ENCODE data around the gene PCED1B.
"Not testable (repeated sequence)": the region's sequence is repeated elsewhere in the genome, so short reads cannot be mapped to it uniquely, and the experiment has no call there.

PCED1B gene

DNA sequence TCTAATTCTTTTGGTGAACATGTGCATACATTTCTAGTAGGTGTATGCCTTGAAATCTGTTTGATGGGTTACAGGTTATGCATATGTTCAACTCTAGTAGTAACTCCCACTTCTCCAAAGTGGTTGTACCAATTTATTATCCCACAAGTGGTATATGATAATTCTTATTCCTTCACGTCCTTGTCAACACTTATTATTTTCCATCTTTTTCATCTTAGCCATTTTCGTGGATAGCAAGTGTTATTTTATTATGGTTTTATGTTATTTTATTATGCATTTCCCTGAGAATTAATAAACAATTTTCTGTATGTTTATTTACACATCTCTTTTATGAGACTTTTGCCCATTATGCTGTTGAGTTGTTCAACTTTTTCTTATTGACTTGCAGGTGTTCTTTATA is 11.6 kb downstream of the PCED1B start:
- no peak for DNase-seq

DNA sequence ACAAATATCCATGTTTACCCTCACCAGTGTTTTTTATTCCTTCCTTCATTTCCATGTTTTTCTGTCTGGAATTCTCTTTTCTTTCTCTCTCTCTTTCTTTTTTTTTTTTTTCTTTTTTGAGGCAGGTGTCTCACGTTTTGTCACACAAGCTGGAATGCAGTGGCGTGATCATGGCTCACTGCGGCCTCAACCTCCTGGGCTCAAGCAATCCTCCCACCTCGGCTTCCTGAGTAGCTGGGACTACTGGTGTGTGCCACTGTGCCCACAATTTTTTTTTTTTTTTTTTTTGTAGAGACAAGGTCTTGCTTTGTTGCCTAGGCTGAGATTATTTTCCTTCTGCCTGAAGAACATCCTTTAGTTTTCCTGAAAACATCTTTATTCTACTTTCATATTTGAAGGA is 15.4 kb downstream of the PCED1B start:
- no peak for DNase-seq

DNA sequence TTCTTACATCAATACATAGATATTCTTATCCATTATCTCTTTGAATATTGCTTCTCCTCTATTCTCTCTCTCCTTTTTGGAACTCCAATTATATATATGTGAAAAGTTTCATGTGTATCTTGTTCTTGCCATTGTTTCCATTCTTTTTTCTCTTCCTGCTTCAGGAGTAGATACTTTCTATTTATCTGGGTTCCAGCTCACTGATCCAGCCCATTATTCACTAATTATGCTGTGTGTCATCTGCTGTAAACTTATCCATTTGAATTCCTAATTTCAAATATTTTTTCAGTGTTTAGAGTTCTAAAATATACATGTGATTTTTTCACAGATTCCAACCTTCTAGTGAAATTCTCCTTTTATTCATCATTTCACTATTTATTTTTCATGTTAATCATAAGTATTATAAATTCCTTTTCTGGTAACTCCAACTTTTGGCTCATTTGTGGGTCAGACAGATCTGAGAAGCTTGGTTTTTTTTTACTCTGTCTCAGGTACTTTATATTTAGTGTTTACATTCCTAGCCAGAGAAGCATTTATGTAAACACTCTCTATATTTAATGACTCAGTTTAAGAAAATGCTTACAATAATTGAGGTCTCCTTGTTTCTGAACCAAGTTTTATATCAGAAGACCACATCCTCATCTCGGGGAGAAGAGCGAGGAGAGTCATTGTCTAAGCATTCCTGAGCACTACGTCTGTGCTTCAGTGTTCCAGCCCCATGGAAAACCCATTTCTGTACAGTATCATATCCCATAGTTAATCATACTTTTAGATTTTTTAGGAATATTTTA is 16.2 kb downstream of the PCED1B start:
- no peak for DNase-seq

DNA sequence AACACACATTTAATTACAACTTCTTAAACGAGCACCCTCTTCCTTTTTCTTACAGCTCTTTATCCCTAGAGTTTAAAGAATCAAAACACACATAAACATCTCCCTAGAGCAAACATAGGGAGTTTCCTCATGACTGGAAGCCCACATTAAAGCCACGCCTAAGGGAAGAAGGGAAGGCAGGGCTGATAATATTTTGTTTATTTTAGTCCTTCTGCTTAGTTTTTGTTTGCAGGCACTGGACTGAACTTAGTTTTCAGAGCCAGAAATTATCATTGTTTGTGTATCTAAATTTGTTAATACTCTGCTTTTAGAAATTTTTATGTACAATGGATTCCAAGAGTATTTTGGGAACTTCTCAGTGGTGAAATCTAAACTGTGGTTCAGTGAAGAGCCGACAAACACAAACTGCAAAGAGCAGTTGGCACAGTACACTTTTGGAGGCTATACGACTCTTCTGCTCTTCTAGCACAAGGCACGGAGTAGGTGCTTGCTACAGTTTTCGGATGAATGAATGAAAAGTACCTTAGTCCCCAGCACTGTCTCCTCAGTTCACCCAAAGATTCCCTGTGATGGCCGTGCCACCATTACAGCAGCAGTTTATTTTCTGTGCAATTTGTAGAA is 18.0 kb downstream of the PCED1B start:
- DNase-seq, result no peak

DNA sequence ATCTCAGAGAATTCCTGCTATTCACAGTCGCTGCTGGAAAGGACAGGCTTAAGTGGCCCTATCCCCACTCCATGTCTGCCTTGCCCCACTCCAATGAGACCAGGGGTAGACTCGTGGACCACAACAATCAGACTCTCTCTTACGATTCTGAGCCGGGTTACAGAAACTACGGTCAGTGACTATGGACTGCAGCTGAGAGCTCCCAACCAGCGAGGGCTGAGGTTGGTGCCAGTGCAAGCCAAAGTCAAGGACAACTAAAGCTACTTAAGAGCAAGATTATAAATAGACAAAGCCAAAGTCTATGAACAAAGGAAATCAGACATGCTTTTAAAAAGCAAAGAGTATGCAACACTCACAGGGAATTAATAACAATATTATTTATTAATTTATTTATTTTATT is 18.7 kb downstream of the PCED1B start:
- DNase-seq, result no peak

DNA sequence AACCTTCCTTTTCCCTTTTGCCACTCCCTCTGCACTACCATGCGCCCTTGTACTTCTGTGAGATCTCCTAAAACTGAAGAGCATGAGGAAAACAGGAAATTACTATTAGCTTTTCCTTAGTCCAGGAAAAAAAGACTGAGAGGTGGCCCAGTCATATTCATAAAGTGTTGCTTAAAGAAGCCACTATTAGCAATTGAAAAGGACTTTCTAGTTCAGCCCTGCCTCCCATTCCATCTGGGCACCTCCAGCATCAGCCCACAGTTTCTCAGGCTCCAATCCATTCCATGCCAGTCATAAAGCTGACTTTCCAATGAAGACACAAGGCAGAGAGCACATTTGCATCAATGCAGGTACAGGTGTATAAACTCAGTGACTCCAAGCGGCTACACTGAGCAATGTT is 20.2 kb downstream of the PCED1B start:
- no peak for DNase-seq

DNA sequence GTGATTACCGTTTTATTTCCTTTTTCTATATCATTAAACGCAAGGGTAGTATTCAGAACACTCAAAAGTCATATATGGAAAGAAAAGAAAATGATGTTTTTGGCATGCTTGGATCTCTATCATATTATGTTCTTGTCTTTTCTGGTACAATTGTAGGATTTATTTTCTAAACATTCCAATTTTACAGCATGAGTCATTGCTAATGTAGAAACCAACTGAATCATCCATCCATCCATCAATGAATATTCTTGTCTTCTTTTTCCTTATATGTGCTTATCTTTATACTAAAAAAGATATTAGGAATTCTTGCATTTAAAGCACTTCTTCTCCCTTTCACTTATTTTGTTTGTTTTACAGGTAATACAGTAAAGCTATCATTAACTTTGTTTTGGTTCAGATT is 20.7 kb downstream of the PCED1B start:
- DNase-seq, result no peak

DNA sequence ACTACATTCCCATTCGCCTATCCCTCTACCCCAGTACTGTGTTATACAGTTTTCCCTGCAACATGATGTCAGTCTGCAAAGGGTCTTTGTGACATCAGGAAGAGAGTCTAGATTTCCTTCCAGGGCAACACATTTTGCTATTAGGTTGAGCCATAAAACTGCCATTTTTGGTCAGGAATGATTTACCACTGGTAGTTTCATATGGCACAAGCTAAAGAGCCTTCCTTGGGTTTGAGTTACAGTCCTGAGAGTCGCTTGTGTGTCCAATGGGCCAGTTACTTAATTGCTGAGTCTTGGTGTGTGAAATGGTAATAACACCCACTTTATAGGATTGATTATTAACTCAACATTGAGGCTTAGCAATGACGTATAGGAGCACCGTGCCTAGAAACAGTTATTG is 23.0 kb downstream of the PCED1B start:
- DNase-seq, result no peak

DNA sequence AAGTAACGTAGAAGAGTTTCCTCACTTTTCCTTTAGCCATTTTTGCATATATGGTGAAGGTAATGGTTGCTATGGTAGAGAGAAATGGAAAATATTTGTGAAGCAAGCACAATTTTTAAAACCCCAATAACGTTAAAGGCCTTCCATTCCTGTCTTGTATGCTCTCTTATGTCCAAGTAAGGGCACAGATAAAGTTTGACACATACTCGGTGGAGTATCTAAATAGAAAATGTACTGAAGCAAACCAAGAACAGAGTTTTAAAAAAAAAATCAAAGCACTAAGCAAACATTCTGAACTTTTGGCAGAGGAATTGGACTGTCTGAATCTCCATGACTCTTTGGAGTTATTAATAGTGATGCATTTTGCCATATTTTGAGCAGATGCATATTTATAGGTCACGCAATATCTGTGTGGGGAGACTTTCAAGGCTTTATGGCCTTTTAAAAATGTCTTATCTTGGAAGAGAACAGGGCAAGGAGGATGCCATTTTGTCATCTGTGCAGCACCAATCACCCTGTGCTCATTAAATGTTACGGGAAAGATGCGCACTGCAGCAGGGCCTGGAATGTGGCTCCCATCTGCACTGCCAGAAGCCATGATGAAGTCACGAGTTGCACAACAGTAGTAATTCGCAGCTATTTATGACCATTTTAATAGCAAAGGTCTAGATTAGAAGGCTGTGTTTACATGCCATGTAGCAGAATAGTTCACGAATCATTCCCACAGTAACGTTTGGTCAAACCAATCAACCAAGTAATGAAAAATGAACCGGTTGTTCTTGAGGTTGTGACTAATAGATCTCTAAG is 23.6 kb downstream of the PCED1B start:
- DNase-seq, result no peak

DNA sequence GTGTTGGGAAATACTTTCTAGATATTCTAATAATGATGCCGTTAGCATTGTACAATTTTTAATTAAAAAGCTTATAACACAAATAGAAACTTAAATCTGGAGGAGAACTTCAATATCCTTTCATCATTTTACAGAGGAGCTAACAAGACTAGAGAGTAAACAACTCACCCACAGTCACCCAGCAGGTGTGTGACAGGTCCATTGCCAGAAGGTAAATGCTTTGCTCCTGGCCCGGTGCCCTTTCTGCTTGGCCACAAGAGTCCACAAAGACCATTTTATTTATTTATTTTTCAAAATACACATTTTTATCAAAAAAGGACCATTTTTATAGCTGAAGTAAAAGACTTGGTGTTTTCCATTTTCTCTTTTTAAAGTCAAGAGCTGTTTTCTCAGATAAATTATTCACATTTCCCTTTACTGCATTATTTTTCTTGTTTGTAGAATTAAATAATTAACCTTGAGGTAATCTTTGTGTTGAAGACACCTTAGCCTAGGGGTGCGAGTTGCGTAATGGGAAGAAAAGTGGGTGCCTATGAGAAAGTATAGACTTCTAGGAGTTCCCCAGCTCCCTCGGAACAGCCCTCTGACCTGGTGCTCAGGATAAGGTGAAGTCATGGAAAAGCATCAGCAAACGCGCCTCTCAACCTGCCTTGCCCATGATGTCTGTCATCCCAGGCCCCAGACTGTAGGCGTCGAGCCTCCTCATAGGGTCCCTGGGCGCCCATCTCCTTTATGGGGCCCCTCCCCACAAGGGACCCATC is 26.7 kb downstream of the PCED1B start:
- DNase-seq, result no peak

DNA sequence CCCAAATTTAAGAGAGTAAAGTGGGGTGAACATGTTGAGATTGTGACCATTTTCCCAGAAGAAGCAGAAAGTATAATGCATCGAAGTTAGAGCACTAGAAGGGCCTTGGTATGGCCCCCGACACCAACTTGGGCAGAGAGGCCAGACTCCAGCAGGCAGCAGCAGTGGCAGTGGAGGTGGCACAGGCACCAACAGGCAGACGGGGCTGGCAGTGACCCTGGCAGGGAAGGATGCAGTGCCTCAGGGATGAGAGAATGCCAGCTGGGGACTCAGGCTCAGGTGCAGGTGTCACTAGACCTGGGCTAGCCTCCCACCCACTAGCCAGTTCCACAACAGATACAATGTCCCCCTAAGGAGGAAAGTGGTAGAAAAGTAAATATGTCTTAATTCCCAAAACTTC is 28.0 kb downstream of the PCED1B start:
- DNase-seq, result no peak

DNA sequence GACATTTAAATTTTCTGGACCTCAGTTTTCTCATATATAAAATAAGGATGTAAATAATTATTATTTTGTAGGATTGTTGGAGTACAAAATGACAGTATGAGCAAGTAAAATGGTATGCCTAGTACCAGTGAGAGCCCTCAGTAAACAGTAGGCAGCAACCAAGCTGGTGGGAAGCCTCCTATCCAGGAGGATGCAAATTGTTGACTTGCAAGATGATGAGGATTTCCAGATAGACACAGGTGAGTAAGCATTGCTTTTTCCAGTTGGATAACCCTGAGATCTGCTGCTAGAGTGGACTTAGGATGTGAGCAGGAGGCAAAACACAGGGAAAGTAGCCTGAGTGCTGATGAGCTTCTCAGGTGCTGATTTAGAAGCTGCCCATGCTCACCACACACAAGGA is 28.5 kb downstream of the PCED1B start:
- no peak for DNase-seq

DNA sequence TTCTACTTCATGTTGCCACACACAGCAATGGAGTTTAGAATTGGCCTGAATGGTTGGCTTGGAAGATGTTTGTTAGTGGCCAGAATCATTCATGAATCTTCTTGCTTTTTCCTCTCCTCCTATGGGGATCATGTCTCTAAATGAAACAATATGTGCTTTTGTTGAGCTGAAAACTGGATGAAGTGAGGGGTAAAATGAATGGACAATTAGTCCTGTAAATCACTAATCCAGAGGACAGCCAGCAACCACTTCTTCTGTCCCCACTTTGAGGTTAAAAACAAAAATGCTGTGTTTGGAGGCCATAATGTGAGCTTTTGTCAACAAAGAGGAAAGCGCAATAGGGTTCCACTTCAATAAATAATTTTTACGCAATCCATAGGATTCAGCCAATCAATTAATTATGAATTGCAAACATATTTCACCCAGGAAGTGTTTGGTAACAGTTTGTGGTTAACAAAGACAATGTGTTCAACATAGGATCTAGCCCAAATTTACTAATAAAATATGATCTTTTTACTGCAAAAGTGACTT is 30.7 kb downstream of the PCED1B start:
- no peak for DNase-seq

DNA sequence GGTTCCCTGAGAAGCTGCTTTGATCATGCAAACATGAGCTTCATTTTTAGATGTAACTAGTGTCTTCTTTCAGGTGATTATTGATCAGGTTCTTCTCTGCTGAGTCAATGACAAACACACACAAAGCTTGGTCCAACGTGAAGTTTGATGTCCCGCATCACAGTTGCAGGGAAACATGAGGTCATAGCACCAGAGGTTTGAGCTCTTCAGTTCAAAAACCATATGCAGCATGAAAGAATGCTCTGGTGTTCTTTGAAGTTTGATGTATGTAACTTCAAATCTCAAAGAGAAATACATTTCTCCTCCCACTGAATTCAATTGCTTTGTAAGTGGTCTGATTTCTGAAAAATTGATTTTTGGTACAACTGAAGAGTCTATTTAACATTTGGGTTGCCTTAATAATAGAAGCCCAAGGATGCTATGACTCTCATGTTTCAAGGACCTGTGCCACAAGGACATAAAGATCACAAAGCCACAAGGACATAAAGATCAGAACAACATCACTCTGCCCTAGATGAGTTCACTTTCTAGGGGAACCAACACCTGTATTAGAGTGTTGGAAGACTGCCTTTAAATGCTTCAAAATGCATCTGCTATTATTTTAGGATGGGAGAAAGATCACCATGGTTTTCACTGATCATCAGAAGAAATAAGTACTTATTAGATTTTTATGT is 31.4 kb downstream of the PCED1B start:
- no peak for DNase-seq

DNA sequence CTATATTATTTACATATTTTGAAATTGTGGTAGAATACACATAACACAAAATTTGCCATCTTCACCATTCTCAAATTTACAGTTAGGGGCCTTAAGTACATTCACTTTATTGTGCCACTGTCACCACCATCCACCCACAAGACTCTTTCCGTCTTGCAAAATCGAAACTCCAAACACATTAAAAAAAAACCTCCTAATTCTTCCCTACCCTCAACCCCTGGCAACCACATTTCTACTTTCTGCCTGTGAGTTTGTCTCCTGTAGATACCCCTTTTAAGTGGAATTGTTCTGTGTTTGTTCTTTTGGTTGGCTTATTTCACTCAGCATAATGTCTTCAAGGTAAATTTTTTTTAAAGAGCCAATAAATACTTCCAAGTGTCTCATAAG is 32.0 kb downstream of the PCED1B start:
- DNase-seq, result no peak

DNA sequence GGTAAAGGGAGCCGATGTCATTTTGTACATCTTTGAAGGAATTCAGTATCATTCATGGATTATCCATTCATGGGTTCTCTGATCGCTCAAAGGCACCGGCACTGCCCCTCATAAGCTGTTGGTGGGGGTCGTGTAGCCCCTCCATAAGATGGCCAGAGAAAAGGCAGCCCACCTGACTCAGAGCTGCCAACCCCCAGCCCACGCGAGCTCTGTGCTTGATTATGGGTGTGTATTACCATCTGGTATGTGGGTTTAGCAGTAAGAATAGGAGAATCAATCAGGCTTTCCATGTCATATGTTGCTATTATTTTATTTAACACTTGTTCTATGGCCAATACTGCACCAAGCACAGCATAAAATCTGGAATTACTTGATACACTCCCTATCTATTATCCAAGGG is 32.4 kb downstream of the PCED1B start:
- DNase-seq, result no peak

DNA sequence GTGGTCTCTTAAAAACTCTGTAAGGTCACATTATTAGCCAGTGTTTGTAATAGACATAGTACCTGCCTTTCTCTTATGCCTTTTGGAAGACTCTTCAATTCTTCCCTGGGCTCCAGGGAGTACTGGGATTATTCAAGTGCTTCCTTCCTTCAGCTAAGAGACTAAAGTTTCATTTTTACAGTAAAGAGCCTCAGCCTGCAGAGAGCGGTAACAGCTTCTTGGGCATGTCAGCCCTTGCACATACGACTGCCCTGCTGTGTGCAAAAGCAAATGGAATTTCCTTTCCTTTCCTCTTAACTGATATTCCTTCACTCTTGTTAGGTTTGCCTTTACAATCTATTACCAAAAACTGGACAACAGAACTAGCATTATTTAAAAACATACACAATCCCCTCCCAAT is 33.3 kb downstream of the PCED1B start:
- DNase-seq, result no peak

DNA sequence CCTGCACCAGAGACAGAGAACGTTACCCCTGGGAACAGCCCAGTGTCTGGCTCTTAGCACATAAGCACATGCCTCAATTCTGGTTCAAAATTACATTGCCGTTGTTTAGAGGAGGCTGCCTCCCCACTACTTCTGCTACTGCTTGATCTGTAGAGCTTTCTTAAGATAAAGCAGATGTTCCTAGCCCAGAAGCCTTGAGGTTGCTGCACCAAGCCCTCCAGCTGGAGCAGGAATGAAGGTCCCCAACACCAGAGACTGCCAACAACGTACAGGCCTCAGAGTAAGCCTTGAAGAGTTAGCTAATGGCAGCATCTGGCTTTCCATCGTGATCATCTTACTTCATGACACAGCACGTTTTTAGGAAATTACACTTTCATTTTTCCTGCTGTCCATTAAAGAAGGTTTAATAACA is 35.1 kb downstream of the PCED1B start:
- no peak for DNase-seq

DNA sequence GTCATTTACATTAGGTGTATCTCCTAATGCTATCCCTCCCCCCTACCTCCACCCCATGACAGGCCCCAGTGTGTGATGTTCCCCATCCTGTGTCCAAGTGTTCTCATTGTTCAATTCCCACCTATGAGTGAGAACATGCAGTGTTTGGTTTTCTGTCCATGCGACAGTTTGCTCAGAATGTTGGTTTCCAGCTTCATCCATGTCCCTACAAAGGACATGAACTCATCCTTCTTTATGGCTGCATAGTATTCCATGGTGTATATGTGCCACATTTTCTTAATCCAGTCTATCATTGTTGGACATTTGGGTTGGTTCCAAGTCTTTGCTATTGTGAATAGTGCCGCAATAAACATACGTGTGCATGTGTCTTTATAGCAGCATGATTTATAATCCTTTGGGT is 37.9 kb downstream of the PCED1B start:
- not testable (repeated sequence) for DNase-seq

DNA sequence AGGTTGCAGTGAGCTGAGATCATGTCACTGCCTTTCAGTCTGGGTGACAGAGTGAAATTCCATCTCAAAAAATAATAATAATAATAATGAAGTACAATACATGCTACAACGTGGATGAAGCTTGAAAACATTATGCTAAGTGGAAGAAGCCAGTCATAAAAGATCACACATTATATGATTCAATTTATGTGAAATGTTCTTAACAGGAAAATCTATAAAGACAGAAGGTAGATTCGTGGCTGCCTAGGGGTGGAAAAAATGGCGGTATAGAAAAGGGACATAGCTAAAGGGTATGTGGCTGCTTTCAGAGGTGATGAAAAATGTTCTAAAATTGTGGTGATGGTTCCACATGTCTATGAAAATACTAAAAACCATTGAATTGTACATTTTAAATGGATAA is 41.3 kb downstream of the PCED1B start:
- DNase-seq, result no peak

DNA sequence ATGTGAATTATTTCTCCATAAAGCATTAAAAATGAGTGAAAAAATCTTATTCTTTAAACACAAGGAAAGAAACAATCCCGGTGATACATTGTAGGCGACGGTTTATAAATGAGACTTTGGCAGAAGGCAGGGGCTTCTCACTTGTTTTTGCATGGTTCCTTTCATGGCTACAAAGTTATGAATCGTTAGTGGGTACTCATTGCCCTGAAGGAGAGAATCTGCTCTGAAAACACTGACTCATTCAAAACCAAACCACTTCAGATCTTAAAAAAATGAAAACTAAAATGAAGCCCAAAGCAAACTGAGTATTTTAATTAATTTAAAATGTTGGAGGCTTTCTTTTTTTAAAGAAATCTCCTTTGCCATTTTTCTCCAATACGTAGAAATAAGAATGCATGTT is 41.7 kb downstream of the PCED1B start:
- no peak for DNase-seq

DNA sequence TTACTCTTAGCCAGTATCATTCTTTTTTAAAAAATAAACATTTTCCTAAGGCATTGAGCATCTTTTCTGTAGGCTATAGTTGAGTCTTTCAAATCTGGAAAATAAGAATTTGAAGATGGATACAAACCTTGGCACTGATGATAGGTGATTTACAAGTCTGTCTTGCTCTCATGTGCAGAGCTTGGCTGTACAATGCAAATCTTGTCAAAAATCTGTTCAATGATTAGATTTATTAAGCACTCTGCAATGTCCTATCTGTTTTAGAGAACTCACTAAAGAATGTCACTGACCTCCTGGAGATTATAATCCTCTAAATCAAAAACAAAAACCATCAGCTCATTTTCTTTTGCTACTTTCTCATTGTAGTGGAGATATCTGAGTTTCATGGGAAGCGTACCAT is 43.2 kb downstream of the PCED1B start:
- DNase-seq, result no peak
